Activated effector memory CD4-positive, alpha-beta T cell treated with Interleukin-2 at 50 U/mL for 16 hours (primary cell): ENCODE data around the gene GNA12.
"Not testable (repeated sequence)": the region's sequence is repeated elsewhere in the genome, so short reads cannot be mapped to it uniquely, and the experiment has no call there.

Experiments used
- DNase-seq: peaks from one replicate; pipeline ENCODE4 v3.0.0-alpha.2; 2020

Gene GNA12

DNA sequence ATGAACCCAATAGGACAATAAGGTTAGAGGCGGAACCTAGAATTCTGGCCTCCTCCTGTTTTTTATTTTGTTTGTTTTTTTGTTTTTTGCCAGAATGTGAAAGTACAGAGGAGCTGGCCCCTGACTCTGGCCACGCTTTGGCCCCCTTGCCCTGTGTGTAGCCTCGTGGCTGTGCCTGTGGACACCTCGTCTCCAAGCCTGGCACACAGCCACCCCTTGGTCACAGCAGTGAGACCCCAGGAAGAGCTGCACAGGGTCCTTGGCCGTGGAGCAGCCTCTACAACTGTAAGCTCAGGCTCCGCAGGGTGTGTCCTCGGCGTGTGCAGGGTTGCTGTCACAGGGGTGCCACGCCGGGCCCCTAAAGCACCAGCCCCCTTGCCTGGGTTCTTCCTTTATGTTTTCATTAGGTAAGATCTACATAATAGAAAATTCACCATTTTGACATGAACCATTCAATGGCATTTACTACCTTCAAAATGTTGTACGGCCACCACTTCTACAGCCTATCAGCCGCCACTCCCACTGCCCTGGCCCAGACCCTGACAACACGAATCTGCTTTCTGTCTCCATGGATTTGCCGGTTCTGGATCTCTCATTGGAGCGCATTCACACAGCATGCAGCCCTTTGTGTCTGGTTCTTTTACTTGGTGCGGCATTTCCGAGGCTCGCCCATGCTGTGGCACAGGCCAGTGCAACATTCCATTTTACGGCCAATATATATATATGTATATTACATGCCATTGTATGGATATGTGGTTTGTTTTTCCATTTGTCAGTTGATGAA, 105.2 kb downstream of the GNA12 start:
- no peak for DNase-seq

DNA sequence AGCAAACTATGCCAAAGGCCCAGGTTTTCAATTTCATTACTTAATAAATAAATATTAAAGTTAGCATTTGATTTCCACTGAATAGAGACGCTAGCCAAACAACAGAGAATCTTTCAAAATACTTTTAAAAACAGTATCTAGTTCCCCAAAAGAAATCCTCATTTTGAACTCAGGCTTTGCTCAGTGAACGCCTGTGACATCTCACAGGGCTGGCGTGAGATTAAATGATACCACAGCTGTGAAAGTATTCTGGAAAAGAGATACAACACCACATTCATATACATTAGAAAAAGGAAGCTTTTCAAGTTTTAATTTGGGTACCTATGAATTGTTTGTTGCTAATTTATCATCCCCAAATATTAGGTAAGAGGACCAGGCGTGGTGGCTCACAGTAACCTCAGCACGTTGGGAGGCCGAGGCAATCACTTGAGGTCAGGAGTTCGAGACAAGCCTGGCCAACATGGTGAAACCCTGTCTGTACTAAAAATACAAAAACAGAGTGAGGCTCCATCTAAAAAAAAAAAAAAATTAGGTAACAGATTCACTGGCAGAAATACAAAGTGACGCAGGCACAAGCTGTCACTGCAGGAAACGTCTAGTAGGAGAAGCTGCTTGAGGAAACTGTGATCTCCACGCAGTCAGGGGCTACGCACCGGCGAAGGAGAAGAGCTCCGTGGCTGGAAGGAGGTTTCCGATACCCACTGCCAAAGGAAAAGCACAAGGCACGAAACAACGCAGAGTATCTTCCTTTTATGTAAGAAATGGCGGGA, 106.2 kb downstream of the GNA12 start:
- DNase-seq, result no peak

DNA sequence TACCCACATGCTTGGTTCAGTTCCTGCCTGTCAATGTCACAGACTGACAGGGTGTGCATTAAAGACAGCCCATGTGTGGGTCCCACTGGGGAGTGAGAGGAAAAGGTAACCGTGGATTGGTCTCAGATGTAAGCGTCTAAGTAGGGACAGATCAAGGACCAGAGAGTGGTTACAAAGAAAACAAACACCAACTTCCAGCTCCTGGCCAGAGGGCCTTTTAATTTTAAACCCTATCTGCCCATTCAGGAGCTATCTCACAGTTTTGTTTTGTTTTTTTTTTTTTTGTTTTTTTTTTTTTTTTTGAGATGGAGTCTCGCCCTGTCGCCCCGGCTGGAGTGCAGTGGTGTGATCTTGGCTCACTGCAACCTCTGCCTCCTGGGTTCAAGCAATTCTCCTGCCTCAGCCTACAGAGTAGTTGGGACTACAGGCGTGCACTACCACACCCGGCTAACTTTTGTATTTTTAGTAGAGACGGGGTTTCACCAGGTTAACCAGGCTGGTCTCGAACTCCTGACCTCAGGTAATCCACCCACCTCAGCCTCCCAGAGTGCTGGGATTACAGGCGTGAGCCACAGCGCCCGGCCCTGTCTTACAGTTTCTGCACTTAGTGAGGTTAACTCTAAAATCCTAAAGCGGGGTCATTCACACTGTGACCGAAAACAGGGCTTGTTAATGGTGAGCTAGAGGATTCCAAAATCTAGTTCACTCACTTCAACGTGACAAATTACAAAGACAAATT, 106.9 kb downstream of the GNA12 start:
- DNase-seq, result not testable (repeated sequence)

DNA sequence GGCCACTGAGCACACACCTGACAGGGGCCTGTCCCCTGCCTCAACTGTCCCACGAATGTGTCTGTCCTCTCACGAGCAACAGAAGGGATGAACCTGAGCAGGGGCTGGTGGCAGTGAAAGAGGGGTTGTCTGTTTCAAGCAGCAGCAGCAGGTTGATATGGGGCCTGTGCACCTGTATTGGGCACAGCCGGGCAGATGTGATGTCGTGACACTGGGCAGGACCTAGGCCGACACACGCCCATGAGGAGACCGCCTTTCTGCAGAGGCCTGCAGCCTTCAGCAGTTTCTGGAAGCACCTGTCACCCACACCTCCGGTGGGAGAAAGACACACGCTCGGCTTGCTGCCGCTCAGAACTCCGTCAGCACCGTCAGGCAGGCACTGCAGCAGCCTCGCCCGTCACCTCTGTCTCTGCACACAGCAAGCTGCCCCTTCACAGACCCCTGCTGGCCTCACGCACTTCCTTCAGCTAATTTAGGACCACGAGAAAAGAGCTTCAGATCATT, 107.6 kb downstream of the GNA12 start:
- DNase-seq, result no peak

DNA sequence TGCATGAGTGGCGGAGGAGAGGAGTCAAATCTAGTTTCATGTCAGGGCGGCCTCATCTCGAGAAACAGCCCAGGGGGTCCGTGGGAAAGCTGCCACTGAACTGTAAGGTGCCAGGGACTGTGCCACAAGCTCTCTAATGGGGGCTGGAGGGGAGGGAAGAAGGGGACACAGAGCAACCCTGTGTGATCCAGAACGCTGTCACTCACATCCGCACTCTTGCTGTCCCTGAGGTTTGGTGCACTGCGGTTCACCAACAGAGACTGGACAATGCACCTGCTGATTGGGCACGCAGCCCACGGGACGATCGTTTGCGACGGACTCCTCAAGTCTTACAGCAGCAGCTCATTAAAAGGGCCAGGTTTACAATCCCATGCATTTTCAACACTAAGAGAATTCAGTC, 108.4 kb downstream of the GNA12 start:
- no peak for DNase-seq

DNA sequence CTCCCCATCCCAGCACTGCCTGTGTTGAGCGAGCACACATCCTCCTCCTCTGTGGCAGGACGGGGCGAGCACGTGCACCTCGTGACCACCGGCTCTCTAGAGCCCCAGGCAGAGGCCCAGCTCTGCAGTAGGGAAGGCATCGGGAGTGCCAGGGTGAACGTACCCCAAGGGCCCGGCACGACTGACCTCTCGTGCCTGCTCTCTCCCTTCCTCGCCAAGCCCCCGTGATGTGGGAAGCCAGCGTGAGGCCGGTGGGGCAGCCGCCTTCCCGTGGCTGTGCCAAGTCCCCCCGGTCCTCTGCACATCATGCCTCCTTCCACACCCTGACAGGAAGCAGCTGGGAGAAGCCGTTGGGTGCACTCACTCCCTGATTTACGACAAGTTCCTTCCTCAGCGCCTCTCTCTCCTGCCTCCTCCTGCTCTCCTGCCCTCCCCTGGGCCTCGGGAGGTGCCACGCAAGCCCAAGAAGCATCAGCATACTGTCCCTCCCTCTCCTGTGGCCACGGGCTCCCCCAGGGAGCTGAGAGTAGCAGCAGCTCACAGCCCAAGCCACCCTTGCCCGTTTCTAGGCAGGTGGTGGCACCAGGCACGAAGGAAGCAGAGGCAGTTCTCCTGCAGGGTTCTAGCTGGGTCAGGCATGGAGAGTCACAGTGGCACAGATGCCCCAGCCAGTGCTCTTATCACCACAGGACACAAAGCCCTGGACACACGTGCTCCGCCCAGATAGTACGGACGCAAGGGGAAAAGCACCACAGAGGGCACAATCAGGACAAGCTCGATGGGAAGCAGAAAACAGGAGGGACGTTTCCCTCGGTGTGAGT, 109.1 kb downstream of the GNA12 start:
- no peak for DNase-seq

DNA sequence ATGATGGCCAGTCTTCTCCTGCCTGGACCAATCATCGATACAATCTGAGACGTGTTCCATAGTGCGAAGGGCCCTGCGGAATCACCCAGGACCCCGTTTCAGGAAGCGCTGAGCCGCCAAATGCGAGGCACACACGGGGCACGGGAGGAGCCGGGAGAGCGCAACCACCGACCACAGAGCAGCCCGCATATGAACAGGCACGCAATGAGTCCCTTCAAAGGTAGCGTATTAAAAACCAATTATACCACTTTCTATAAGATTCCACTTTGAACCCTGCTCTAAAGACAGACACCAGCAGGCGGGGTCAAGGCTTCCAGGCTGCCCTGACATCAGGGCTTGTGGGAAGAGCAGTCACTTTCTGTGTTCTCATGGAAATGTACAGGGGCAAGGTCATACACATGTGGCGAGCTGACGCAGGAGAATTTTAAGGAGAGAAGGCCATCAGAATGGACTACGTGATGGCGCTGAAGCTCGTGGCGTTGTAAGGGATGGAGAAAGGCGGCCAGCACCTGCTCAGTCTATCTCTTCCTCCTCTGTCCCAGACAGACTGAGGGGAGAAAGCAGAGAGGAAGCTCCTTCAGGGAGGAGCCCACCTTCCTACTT, 109.9 kb downstream of the GNA12 start:
- DNase-seq, result no peak

DNA sequence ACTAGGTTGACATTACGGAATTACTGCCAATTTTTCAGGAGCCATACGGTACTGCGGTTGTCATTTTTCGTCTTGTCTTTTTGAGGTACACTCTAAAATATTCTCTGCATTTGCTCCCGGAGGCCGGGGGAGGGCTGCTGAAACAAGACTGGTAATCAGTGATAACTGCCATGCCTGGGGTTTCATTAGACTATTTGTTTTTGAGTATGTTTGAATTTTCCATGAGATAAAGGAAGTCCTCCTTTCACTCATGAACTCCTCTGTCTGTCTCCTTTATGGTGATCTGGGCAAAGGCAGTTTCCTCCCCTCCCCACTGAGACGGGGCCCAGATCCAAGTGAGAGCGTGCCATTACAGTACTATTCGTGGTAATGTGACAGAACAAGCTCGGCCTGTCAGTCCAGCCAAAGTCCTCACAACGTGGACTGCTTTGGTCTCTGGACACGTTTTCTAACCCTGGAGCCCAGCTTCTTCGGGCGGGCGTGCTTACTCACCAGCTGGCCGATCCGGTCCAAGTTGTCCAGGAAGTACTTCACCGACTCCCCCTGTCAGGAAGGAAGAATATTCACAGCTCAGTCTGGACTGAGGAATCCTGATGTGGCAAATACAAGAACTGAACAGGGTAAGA, 111.0 kb downstream of the GNA12 start:
- DNase-seq, result no peak

DNA sequence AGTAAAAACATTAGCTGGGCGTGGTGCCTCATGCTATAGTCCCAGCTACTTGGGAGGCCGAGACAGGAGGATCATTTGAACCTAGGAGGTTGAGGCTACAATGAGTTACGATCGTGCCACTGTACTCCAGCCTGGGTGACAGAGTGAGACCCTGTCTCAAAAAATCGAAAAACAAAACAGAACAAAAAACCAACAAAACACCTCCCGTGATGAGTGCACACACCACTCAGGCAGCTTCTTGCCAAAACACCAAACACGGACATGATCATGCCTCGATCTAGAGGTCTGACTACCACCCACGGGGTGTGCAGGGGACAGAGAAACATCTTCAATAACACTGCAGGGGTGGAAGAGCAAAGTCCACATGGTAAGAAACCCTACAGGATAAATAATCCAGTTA, 111.7 kb downstream of the GNA12 start:
- no peak for DNase-seq

DNA sequence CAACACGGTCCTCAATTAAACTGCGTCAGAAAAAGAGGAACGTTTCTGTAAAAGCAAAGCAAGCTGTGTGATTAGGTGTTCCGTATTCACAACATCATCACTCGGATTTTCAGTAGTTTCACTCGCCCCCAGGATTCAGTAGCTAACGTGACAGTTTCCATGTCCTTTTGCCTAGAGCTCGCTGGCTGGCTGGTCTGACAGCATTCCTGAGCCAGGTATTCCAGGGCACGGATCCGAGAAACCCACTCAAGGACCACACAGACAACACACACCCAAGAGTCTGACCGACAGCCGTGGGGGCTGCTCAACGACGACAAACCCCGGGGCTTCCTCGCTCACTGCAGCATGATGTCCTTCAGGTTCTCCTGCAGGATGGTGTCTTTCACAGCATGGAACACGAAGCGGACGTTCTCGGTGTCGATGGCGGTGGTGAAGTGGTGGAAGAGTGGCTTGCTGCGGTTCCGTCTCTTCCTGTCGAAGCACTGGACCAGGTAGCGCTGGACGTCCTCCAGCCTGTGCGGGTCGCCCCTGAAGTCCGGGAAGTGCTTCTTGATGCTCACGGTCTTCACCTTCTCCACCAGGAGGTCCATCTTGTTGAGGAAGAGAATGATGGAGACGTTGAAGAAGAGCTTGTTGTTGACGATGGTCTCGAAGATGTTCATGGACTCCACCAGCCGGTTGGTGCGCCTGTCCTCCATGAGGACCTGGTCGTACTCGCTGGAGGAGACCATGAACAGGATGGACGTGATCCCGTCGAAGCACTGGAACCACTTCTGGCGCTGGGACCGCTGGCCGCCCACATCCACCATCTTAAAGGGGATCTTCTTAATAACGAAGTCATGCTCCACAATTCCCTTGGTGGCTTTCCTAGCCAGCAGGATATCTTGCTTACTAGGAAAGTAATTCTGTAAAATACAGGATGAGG, 113.0 kb downstream of the GNA12 start:
- no peak for DNase-seq

DNA sequence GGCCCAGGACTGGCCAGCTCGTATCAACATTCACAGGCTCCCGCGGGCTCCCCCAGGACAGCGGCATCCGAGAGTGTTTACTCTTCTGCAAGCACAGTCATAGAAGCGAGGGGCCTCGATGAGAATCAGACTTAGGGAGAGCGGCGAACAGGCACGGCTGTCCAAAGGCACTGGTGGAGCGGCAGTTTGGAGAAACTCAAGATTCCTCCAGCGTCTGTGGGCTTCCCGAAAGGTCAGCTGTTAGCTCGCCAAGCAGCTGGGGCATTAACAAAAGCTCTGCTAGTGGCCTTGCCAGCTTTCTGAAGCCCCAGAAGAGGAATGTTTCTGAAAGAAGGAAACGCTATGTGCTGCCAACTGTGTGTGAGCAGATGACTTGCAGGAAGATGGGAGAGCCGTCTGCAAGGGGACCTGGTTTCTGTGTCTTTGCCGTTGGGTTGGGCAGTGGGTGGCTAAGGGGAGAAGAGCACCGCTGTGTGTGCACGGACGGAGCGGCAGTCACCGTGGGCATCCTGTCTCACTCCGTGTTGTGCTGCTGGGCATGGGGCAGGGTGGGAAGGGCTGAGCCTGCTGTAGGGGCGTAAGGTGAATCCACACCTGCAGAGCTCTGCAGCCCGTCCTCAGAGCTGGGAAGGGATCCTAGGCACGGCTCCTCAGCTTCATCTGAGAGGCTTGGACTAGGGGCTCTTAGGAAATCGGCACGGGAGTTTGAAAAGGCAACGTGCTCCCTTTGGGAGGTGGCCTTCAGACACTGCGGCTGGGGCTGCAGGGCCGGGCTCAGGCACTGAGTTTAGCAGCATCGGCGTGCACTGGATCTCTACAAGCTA, 114.0 kb downstream of the GNA12 start:
- no peak for DNase-seq

DNA sequence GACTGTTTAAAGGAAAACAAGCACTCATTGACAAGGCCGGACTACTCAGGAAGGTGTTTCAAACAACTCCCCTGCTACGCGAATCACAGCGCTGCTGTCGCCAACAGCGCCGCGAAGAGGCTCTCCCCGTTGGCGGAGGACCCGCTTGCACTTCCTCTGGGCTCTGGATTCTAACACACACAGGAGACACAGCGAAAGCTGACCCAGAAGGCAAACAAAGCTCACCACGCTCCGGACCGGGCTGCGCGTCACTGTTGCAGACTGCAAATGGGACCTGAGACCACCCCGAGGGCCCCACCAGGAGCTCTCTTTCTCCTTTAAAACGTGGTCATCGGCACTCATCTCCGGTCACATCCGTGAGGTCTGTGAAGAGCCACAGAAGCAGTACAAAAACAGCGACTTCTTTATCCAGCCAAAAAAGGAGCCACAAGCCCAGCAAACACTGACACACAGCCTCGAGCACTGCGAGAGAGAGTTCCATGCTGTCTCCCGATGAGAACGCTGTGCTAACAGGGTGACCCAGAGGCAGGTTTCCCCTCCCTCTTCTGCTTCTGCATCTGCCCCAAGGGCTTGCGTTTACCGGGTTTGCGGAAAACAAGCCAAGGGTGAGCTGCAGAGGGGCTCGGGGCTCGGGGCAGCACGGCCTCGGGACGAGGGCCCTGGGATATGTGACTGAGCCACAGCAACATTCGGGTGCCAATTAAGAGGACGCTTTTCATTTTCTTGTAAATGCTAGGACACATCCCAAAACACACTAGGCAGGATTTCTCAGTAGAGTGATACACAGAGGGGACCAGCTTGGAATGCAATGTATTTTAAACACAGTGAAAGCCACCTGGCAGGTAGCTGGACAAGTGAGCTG, 114.8 kb downstream of the GNA12 start:
- DNase-seq, result no peak

DNA sequence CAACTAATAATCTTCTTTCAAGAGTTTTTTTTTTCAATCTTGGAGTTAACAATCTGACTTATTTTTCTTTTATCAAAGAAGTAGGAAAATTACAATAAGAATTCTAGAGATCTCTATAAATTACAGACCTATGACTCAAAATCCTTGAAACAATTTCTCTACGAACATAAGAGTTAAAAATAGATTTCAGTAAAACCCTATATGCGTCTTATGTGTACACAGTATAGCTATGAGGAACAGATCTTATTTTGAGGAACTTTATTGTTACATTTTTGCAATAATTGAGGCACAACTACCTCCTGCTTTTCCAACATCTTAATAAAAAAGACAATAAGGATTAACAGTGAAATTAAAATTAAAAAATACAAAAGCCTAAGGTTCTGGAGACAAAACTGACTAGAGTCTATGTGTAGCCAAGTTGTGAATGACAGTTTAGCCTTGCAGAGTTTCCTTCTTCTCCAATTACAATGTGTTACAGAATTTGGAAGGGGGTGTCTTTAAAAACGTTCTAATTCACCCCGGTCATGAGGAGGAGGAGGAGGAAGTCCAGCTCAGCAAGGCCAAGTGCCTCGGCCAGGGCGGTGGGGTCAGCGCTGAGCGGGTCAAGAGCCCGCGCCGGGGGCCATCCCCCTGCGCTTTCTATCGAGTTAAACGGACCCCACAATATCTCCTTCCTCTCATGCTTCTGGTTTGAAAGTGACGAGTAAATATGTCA, 115.6 kb downstream of the GNA12 start:
- DNase-seq, result no peak

DNA sequence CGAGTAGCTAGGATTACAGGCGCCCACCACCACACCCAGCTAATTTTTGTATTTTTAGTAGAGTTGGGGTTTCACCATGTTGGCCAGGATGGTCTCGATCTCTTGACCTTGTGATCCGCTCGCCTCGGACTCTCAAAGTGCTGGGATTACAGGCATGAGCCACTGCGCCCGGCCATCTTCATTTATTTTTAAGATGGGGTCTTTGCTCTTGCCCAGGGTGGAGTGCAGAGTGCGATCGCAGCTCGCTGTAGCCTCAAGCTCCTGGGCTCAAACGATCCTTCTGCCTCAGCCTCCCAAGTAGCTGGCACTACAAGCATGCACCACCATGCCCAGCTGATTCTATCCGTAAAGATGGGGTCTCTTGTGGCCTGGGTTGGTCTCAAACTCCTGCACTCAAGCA, 116.9 kb downstream of the GNA12 start:
- not testable (repeated sequence) for DNase-seq

DNA sequence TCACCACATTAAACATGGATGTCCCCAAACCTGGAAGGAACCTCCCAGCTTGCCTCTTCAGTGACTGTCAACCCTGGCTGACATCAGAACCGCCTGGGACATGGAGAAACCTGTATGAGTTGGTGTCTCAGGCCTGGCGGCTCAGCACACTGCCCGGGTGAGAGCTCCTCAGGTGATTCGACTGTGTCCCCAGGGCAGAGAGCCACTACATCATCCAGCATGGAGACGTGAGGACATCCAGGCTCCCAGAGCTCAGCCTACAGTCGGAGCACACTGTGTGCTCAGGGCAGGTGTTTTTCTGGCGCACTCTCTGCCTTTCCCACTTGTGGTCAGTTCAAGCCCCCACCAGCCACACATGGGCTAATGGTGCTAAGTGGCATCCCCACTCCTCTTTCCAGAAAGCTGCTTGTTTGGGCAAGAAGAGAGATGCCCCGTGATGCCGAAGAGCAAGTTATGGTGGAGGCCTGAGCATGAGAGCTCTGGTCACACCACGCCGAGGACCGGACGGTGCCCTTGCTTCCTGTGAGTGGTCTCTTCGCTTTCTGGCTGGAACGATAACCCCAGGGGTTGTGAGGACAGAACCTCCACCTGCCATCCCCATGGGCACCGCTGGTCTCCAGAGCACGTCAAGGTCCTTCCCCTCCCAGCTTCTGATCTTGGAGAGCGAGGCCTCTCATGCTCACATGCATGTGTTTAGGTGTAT, 117.6 kb downstream of the GNA12 start:
- DNase-seq, result no peak

DNA sequence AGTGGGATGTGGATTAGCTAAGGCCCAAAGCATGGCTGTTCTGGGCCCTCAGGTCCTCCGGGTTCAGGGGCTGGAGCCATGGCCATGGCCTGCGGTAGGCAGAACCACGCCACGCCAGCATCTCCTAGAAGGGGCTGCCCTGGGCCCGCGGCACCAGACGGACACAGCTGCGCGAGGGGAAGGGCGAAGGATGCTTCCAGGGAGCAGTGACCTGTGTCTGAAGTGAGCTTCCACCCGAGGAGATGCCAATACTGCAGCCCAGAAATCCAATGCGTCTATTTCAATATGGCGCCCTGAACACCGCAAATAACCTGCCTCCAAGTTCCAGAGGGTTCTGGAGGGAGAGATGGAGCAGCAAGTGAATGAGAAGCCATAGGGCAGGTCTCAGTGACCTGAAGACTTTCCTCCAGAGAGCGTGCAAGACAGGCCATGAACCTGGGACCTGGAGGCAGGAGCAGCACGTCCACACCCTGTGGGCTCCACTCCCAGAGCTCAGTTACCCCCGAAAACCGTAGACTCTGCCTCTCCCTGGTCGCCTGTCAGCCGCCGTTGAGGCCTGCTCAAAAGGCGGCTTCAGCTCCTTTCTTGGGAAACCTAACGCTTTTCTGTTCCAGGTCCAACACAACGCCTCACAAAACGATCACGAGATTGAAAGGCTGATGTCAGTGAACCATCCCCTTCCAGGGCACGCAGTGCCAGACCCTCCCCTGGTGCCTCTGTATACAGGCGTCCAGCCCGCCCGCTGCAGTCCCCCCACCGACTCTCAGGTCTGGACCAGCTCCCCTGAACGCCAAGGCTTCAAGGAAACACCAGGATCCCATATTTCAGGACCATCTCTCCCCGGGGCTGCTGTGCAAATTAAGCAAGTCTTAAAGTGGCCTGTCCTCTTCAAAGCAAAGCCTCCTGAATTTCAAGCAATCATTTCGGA, 118.7 kb downstream of the GNA12 start:
- no peak for DNase-seq
